K562 (cell line): ENCODE results near the gene AFG1L. TPM values are rescaled to one million over a fixed set of nuclear protein-coding genes. Genes with fewer than 3 reads are reported as not detected.

Experiments
- ATAC-seq: fragments of 200-7000 bp; cut with Tn5 transposase; 3 replicates; pipeline ENCODE4 v1.9.1; 2020; ENCODE audit warnings: moderate library complexity
- BruUV-seq: library from RNA; stranded (reverse); fragments of 400-500 nt; replicated peaks from 2 replicates; lab custom pipeline; 2021; lab: Mats Ljungman, UMichigan
- CTCF ChIA-PET: fragments of 300-600 bp; formaldehyde crosslinking; extraction: SDS; loops from one replicate; lab custom pipeline; 2021; ENCODE audit warnings: low intra/inter-chr PET ratio; lab: Yijun Ruan, JAX
- POLR2A ChIA-PET: fragments of 300-600, 350-650 bp; sonication (Branson Sonifier 250); formaldehyde crosslinking; extraction: SDS; loops from one replicate; lab custom pipeline; 2021; ENCODE audit warnings: antibody characterized with exemption, inconsistent platforms; lab: Yijun Ruan, JAX
- DNase-seq, 4 experiments: peaks; one replicate each; pipeline versions ENCODE4 v3.0.0 to v3.0.0-alpha.2; 2011 to 2018; ENCODE audit warnings: low spot score in 3 of 4, mixed read lengths in 3 of 4; ENCODE audit errors: extremely low read depth in 1 of 4
- FAIRE-seq: peaks from 2 replicates; lab custom pipeline; 2011; peaks lifted over from hg19 to GRCh38; lab: Jason Lieb, UNC
- H2AFZ ChIP-seq: 2 replicates; pipeline ENCODE4 v1.6.0; 2011; ENCODE audit warnings: low read depth, low read length, control low read depth, inconsistent platforms
- H3K27ac ChIP-seq: fragments of 200-600 bp; 3 replicates; pipeline ENCODE4 v1.8.0; 2011; ENCODE audit warnings: low read depth, mild to moderate bottlenecking, control low read depth, inconsistent platforms, low read length, moderate library complexity, mixed read lengths; ENCODE audit errors: extremely low read depth
- H3K27me3 ChIP-seq, 2 experiments: fragments of 300-600 bp in 1 of 2; 2 replicates in 1 of 2; 3 replicates in 1 of 2; pipeline versions ENCODE4 v1.6.0 to v1.8.0; 2011; ENCODE audit warnings: inconsistent platforms in 2 of 2, low read length in 2 of 2, mild to moderate bottlenecking in 1 of 2, mixed read lengths in 1 of 2, moderate library complexity in 1 of 2; ENCODE audit not compliant: control insufficient read depth in 2 of 2, insufficient read depth in 2 of 2
- H3K36me3 ChIP-seq: fragments of 300-600 bp; 3 replicates; pipeline ENCODE4 v1.8.0; 2011; ENCODE audit warnings: mild to moderate bottlenecking, low read length, inconsistent platforms; ENCODE audit not compliant: control insufficient read depth, insufficient read depth
- H3K4me1 ChIP-seq, 2 experiments: fragments of 200-600 bp in 1 of 2; replicated peaks in 1 of 2; 2 replicates in 1 of 2; 3 replicates in 1 of 2; pipeline versions ENCODE4 v1.5.1 to v1.8.0; 2011; ENCODE audit warnings: inconsistent platforms in 2 of 2, low read length in 2 of 2, mild to moderate bottlenecking in 1 of 2, mixed read lengths in 1 of 2, moderate library complexity in 1 of 2; ENCODE audit not compliant: control insufficient read depth in 2 of 2, insufficient read depth in 2 of 2
- H3K4me2 ChIP-seq: 2 replicates; pipeline ENCODE4 v1.6.1; 2011; ENCODE audit warnings: low read length, control low read depth, inconsistent platforms, mixed read lengths; ENCODE audit not compliant: insufficient read depth
- H3K4me3 ChIP-seq: fragments of 200-600 bp; sonication (generic), shearing (Covaris generic); 2 replicates; pipeline ENCODE4 v1.5.1; 2016; ENCODE audit warnings: control low read depth, inconsistent platforms
- H3K79me2 ChIP-seq: fragments of 200-600 bp; 3 replicates; pipeline ENCODE4 v1.8.0; 2011; ENCODE audit warnings: low read length, inconsistent platforms; ENCODE audit not compliant: control insufficient read depth, insufficient read depth
- H3K9ac ChIP-seq, 2 experiments: 2 replicates each; pipeline versions ENCODE4 v1.6.0 to v1.6.1; 2011; ENCODE audit warnings: low read depth in 2 of 2, low read length in 2 of 2, control low read depth in 1 of 2, inconsistent platforms in 1 of 2, mild to moderate bottlenecking in 1 of 2, mixed read lengths in 1 of 2; ENCODE audit not compliant: insufficient read depth in 1 of 2
- H3K9me1 ChIP-seq: one replicate; pipeline ENCODE4 v1.6.0; 2011; ENCODE audit warnings: inconsistent platforms, mild to moderate bottlenecking, low read length, moderate library complexity; ENCODE audit not compliant: control insufficient read depth, insufficient read depth
- H3K9me3 ChIP-seq: replicated peaks from 2 replicates; pipeline ENCODE4 v1.5.1; 2011; ENCODE audit warnings: low read depth, low read length, inconsistent platforms; ENCODE audit not compliant: control insufficient read depth, insufficient read depth
- H4K20me1 ChIP-seq: replicated peaks from 2 replicates; pipeline ENCODE4 v1.6.1; 2011; ENCODE audit warnings: low read length, inconsistent platforms, mixed read lengths; ENCODE audit not compliant: control insufficient read depth, insufficient read depth
- EGR1 ChIP-seq: fragments of 450-650 bp; conservative IDR thresholded peaks from 2 replicates; pipeline ENCODE4 v1.6.1; 2017; ENCODE audit warnings: mild to moderate bottlenecking
- RB1 ChIP-seq: fragments of 450-650 bp; IDR thresholded peaks from 2 replicates; pipeline ENCODE4 v1.6.1; 2017; ENCODE audit warnings: low read depth, mild to moderate bottlenecking
- RBM14 ChIP-seq: fragments of 200-400 bp; formaldehyde crosslinking; IDR thresholded peaks from 2 replicates; pipeline ENCODE4 v1.6.1; 2018; ENCODE audit warnings: low read depth, mild to moderate bottlenecking, low read length, moderate library complexity, borderline replicate concordance; ENCODE audit not compliant: insufficient read depth
- RBM22 ChIP-seq: fragments of 200-400 bp; formaldehyde crosslinking; IDR thresholded peaks from 2 replicates; pipeline ENCODE4 v1.6.1; 2018; ENCODE audit warnings: low read length, low read depth; ENCODE audit not compliant: poor library complexity, severe bottlenecking
- SNRNP70 ChIP-seq: fragments of 200-400 bp; formaldehyde crosslinking; optimal IDR thresholded peaks from 2 replicates; pipeline ENCODE3; 2017; ENCODE audit warnings: low read depth, low read length
- TEAD4 ChIP-seq, 2 experiments: sonication (generic) in 1 of 2; formaldehyde crosslinking in 1 of 2; IDR thresholded peaks; 2 replicates each; pipeline versions ENCODE4 v1.6.1 to v1.8.0; 2012 to 2022; ENCODE audit warnings: borderline replicate concordance in 1 of 2, inconsistent platforms in 1 of 2, low read length in 1 of 2, mild to moderate bottlenecking in 1 of 2, missing genetic modification reagents in 1 of 2
- ZNF436 ChIP-seq: fragments of 250-450, 450-650 bp; sonication (Bioruptor Pico); formaldehyde crosslinking; IDR thresholded peaks from 2 replicates; pipeline ENCODE4 v1.7.0; 2020; ENCODE audit warnings: mild to moderate bottlenecking
- ZSCAN32 ChIP-seq: fragments of 450-650 bp; formaldehyde crosslinking; IDR thresholded peaks from 2 replicates; pipeline ENCODE4 v1.4.0; 2020; ENCODE audit warnings: mild to moderate bottlenecking, moderate library complexity
- WGBS: fragments of 100-300 bp; shearing (Covaris generic); methylation state at CpG from one replicate; pipeline ENCODE4 v1.1.6; 2016; ENCODE audit warnings: low coverage, mixed read lengths; ENCODE audit not compliant: insufficient coverage; ENCODE audit errors: missing lambda C conversion rate; 5-methylcytosine and 5-hydroxymethylcytosine counted together
- in situ Hi-C: fragments of 300-500 bp; cut with MboI; formaldehyde crosslinking; loops from 4 replicates; pipeline ENCODE4 v1.15.0; 2018; ENCODE audit warnings: inconsistent platforms, mixed read lengths
- intact Hi-C: fragments of 100-400 bp; cut with micrococcal nuclease; formaldehyde crosslinking; loops from 2 replicates; pipeline ENCODE4 v1.14.2; 2022
- polyA plus RNA-seq, 8 experiments: library from polyadenylated mRNA; depleted of rRNA in 4 of 8; stranded (reverse) in 5 of 8; unstranded in 3 of 8; fragments of >200 nt; fragmentation: Nextera tagmentation in 2 of 8; fragmentation: Illumina TruSeq in 1 of 8; extraction: Ambion mirVana in 2 of 8; extraction: Trizol in 1 of 8; gene quantifications; 2 replicates each; pipeline versions ENCODE4 v1.2.1 to v1.2.3, GENCODE V29; 2011 to 2014; ENCODE audit warnings: inconsistent platforms in 1 of 8, missing spikeins in 1 of 8
- total RNA-seq, 7 experiments: library from RNA; depleted of rRNA in 6 of 7; stranded (reverse); fragments of >200 nt in 6 of 7; fragmentation: Illumina TruSeq in 2 of 7; extraction: Trizol in 2 of 7; gene quantifications; 2 replicates each; pipeline versions ENCODE4 v1.2.1 to v1.2.3, GENCODE V29; 2011 to 2021; ENCODE audit warnings: low replicate concordance in 1 of 7
- TF ChIP-seq, protein P1 (sequence below): IDR thresholded peaks from 3 replicates; pipeline ENCODE4 v1.6.1; 2011; ENCODE audit warnings: borderline replicate concordance, mild to moderate bottlenecking; ENCODE audit not compliant: insufficient read length, insufficient read depth
- TF ChIP-seq, protein P2 (sequence below), 2 experiments: fragments of 450-650 bp; IDR thresholded peaks; 2 replicates each; pipeline ENCODE4 v1.6.1; 2016; ENCODE audit warnings: mild to moderate bottlenecking in 2 of 2, borderline replicate concordance in 1 of 2, low read depth in 1 of 2, moderate library complexity in 1 of 2

AFG1L gene
- total and polyA plus RNA-seq, 9 of the 15 experiments (the other 6 are each of a cell fraction or from before 2014, with no cell fraction given): 2.2 to 15.5 (median 5.8) TPM

DNA sequence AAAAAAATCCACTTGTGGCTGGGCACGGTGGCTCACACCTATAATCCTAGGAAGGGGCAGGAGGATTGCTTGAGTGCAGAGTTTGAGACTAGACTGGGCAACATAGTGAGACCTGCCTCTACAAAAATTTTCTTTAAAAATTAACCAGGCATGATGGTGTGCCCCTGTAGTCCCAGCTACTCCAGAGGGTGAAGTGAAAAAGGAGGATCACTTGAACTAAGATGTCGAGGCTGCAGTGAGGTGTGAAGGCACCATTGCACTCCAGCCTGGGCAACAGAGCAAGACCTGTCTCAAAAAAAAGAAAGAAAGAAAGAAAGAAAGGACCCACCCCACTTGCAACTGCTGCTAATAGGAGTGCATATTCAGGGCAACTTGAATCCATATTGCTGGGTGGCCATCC is 20.3 kb upstream of the AFG1L start:
- intact Hi-C loops (no loop called here), in situ Hi-C loops (no loop called here)
- ChIA-PET POLR2A (interaction anchor here (0.6 kb wide), 1 partner anchor 20 kb away, joined by 3 read pairs; no protein-coding TSS in a partner anchor), CTCF (no interaction called here)
- Histone ChIP-seq H3K79me2 (no peaks in the 10 kb centered on the region), H2AFZ (no peak overlapping the region), H3K4me3 (no peak overlapping the region), H3K4me1 (peaks cover 3 to 4% of the 10 kb centered on the region in 2 experiments; a peak in 3 of 5 replicates), H3K4me2 (no peak overlapping the region), H3K9me3 (no peaks in the 10 kb centered on the region), H3K9ac (no peak overlapping the region), H3K27me3 (no peaks in the 10 kb centered on the region), H3K36me3 (no peaks in the 10 kb centered on the region), H3K9me1 (no peaks in the 10 kb centered on the region), H4K20me1 (no peaks in the 10 kb centered on the region), H3K27ac (no peak overlapping the region)
- no peak for TF ChIP-seq ZSCAN32 (CRISPR knock-in tag)
- no peak for TF ChIP-seq RB1
- no peak for TF ChIP-seq SNRNP70
- no peak for TF ChIP-seq EGR1
- TF ChIP-seq RBM14: no peak
- TF ChIP-seq, protein P1, sequence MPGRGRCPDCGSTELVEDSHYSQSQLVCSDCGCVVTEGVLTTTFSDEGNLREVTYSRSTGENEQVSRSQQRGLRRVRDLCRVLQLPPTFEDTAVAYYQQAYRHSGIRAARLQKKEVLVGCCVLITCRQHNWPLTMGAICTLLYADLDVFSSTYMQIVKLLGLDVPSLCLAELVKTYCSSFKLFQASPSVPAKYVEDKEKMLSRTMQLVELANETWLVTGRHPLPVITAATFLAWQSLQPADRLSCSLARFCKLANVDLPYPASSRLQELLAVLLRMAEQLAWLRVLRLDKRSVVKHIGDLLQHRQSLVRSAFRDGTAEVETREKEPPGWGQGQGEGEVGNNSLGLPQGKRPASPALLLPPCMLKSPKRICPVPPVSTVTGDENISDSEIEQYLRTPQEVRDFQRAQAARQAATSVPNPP: no peak
- TF ChIP-seq RBM22: no peak
- TF ChIP-seq, protein P2, sequence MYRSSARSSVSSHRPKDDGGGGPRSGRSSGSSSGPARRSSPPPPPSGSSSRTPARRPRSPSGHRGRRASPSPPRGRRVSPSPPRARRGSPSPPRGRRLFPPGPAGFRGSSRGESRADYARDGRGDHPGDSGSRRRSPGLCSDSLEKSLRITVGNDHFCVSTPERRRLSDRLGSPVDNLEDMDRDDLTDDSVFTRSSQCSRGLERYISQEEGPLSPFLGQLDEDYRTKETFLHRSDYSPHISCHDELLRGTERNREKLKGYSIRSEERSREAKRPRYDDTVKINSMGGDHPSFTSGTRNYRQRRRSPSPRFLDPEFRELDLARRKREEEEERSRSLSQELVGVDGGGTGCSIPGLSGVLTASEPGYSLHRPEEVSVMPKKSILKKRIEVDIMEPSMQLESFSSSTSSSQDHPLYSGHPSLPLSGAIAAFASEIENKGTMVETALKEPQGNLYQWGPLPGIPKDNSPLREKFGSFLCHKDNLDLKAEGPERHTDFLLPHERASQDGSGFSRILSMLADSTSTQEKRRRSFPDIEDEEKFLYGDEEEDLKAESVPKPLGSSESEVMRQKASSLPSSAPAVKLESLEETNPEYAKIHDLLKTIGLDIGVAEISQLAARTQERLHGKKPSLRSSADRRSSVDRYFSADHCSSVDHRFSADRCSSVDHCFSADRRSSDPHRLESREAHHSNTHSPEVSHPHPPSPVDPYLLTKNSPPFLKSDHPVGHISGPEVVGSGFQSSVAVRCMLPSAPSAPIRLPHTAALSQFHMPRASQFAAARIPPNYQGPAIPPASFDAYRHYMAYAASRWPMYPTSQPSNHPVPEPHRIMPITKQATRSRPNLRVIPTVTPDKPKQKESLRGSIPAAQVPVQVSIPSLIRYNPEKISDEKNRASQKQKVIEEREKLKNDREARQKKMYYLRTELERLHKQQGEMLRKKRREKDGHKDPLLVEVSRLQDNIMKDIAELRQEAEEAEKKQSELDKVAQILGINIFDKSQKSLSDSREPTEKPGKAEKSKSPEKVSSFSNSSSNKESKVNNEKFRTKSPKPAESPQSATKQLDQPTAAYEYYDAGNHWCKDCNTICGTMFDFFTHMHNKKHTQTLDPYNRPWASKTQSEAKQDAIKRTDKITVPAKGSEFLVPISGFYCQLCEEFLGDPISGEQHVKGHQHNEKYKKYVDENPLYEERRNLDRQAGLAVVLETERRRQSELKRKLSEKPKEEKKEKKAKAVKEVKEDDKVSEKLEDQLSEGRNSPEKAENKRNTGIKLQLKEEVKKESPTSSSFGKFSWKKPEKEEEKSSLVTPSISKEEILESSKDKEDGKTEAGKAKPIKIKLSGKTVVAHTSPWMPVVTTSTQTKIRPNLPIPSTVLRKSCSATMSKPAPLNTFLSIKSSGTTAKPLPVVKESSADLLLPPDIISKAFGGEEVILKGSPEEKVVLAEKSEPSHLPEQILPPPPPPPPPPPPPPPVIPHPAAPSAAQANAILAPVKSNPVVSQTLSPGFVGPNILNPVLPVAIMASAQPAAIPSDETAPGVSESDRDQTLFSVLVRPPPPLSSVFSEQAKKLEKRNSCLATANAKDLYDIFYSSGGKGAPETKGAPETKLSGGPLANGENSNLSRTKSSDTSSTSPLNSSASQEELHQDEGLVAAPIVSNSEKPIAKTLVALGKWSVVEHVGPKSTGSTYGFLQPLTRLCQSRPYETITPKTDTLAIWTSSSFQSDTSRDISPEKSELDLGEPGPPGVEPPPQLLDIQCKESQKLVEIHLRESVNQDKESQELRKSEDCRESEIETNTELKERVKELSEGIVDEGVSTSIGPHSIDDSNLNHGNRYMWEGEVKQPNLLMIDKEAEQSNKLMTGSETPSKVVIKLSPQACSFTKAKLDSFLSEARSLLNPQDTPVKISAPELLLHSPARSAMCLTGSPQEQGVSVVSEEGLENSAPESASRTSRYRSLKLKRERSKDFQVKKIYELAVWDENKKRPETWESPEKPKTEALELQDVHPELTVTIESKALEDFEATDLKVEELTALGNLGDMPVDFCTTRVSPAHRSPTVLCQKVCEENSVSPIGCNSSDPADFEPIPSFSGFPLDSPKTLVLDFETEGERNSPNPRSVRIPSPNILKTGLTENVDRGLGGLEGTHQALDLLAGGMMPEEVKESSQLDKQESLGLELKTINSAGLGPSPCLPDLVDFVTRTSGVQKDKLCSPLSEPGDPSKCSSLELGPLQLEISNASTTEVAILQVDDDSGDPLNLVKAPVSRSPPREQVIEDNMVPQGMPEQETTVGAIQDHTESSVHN (IDR thresholded peaks at IDR 0.05; ENCODE audit: borderline replicate concordance in 1 of 2, low read depth in 1 of 2): no peak
- no peak for TF ChIP-seq ZNF436
- TF ChIP-seq TEAD4 (IDR thresholded peaks at IDR 0.05; ENCODE audit: low read length): no peak
- TF ChIP-seq TEAD4 (CRISPR knock-in tag; IDR thresholded peaks at IDR 0.05; ENCODE audit: borderline replicate concordance): no peak
- ATAC-seq: no peak
- no peak for FAIRE-seq
- no TSS peak for BruUV-seq
- no peak for DNase-seq
- 0% methylated on average over 2 of the region's 2 CpGs for WGBS
